NCI-H774 (cell line): Measurements from ENCODE around the gene TRH.
"Not testable (repeated sequence)": the region's sequence is repeated elsewhere in the genome, so short reads cannot be mapped to it uniquely, and the experiment has no call there.

Source experiments
- DNase-seq: peaks from one replicate; lab custom pipeline; 2025; lab: John Stamatoyannopoulos, UW

Gene TRH

DNA sequence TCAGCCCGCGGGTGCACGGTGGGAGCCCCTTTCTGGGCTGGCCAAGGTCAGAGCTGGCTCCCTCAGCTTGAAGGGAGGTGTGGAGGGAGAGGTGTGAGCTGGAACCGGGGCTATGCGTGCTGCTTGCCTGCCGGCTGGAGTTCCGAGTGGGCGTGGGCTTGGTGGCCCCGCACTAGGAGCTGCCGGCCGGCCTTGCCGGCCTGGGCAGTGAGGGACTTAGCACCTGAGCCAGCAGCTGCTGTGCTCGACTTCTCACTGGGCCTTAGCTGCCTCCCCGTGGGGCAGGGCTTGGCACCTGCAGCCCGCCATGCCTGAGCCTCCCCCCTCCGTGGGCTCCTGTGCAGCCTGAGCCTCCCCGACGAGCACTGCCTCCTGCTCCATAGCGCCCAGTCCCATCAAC, 36.0 kb downstream of the TRH start:
- no peak for DNase-seq

DNA sequence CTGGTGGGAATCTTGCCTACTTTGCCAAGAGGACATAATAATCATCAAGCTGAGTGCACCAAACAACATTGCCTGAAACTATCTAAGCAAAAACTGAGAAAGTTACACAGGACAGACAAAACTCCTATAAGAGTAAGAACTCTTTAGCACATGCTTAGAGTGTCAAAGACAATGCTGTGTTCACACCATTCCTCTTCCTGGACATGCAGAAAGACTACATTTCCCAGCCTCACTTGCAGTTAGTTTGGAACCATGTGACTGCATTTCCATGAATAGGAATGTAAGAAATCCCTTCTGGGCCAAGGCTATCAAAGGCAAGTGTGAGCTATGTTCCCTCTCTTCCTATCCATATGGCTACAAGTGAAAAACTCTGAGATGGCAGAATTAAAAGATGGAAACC, 37.6 kb downstream of the TRH start:
- not testable (repeated sequence) for DNase-seq

DNA sequence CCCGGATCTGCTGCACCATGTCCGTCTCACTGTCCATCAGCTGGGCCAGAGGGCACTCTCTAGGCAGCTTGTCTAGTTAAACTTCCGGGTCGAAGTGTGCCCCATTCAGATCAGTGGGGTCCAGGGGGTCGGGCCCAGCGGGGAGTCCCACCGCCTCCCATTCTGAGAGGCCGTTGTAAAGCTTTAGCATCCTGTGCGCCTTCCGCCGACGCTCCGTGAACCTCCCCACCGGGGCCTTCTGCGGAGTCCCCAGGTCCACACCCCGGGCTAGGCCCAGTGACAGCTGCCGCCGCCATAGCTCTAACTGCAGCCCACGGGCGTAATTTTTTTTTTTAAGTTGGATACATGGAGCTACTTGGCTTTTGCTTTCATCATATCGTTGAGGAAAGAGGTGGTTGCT, 38.7 kb downstream of the TRH start:
- DNase-seq: not testable (repeated sequence)

DNA sequence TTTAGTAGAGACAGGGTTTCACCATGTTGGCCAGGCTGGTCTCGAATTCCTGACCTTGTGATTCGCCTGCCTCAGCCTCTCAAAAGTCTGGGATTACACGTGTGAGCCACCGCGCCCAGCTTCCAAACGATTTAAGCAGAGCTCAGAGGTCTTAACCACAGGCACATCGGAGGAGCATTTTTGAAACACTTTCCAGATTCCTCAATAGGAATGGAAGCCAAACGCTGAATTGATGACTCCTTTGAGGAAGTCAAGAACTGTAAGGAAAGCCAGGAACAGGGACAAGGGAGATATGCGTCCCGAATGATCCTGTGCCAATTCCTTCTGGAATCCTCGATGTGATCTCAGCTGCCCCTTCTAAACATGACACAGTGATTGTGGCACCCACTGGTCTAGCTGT, 40.0 kb downstream of the TRH start:
- DNase-seq: no peak

- not testable (repeated sequence) for DNase-seq
Measured at GRCh38 chr3:130017661-130018060, 43.1 kb downstream of the TRH start.

DNA sequence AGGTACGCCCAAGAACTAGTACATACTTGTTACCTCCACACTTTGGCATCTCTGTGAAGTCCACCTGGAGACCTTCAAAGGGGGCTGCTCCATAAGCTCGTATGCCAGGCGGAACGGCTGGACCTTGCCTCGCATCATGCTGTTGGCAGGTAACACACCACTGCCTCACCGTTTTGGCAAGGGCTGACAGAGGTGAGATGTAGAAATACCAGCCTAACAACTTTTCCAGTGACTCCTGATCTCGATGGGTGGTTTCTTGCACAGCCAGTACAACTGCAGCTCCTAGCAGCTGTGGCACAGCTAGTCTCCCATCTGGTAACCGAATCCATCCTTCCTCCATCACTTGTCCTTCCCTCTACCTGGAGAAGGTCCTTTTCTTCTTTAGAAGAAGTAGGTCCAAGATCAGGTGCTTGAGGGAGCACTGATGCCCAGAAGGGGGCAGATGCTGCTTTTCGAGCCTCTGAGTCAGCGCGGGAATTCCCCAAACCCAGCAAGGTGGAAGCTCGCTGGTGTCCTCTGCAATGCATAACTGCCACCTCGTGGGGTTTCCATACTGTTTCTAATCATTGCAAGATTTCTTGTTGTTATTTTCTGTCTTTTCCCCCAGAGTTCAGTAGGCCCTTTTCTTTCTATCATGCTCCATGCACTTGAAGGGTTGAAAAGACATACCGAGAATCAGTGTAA, 51.8 kb downstream of the TRH start:
- DNase-seq: not testable (repeated sequence)

GRCh38 chr3:130027437-130027836, 52.9 kb downstream of the TRH start:
- DNase-seq: not testable (repeated sequence)
